HL-60 (cell line): ENCODE measurements around the gene TMPRSS4.

ENCODE experiments used
- POLR2AphosphoS5 ChIP-seq: IDR thresholded peaks from 2 replicates; pipeline ENCODE4 v1.6.1; 2012; ENCODE audit warnings: low read depth
- TF ChIP-seq, protein P1 (sequence below): IDR thresholded peaks from one replicate; pipeline ENCODE4 v1.5.1; 2011; ENCODE audit warnings: low read length, control low read depth, inconsistent platforms; ENCODE audit not compliant: insufficient read depth
- TF ChIP-seq, protein P2 (sequence below): IDR thresholded peaks from 2 replicates; pipeline ENCODE4 v1.6.1; 2012; ENCODE audit warnings: low read depth; ENCODE audit not compliant: insufficient replicate concordance

DNA sequence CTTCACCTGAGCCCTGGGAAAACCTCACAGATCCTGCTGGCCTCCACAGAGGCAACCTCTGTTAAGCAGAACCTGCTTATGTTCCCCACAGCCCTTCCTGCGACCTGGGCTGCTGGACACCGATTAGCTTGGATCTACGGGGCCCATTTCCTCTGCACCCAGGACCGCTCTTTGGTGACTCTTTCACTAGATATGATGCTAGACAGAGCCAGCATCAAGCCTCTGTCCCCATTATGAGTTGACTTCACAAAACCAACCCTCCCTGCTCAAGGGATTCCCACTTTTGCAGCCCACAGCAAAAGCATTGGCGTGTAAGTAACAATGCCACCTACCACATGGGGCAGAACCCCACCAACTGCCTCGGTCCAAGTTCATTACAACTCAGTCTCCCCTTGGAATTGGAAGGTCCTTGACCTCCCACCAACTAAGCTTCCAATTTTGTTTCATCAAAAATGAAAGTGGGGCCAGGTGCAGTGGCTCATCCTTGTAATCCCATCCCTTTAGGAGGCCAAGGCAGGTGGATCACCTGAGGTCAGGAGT lies 15.2 kb upstream of the TMPRSS4 start:
- TF ChIP-seq POLR2AphosphoS5: no peak
- TF ChIP-seq, protein P1, sequence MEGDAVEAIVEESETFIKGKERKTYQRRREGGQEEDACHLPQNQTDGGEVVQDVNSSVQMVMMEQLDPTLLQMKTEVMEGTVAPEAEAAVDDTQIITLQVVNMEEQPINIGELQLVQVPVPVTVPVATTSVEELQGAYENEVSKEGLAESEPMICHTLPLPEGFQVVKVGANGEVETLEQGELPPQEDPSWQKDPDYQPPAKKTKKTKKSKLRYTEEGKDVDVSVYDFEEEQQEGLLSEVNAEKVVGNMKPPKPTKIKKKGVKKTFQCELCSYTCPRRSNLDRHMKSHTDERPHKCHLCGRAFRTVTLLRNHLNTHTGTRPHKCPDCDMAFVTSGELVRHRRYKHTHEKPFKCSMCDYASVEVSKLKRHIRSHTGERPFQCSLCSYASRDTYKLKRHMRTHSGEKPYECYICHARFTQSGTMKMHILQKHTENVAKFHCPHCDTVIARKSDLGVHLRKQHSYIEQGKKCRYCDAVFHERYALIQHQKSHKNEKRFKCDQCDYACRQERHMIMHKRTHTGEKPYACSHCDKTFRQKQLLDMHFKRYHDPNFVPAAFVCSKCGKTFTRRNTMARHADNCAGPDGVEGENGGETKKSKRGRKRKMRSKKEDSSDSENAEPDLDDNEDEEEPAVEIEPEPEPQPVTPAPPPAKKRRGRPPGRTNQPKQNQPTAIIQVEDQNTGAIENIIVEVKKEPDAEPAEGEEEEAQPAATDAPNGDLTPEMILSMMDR: no peak
- TF ChIP-seq, protein P2, sequence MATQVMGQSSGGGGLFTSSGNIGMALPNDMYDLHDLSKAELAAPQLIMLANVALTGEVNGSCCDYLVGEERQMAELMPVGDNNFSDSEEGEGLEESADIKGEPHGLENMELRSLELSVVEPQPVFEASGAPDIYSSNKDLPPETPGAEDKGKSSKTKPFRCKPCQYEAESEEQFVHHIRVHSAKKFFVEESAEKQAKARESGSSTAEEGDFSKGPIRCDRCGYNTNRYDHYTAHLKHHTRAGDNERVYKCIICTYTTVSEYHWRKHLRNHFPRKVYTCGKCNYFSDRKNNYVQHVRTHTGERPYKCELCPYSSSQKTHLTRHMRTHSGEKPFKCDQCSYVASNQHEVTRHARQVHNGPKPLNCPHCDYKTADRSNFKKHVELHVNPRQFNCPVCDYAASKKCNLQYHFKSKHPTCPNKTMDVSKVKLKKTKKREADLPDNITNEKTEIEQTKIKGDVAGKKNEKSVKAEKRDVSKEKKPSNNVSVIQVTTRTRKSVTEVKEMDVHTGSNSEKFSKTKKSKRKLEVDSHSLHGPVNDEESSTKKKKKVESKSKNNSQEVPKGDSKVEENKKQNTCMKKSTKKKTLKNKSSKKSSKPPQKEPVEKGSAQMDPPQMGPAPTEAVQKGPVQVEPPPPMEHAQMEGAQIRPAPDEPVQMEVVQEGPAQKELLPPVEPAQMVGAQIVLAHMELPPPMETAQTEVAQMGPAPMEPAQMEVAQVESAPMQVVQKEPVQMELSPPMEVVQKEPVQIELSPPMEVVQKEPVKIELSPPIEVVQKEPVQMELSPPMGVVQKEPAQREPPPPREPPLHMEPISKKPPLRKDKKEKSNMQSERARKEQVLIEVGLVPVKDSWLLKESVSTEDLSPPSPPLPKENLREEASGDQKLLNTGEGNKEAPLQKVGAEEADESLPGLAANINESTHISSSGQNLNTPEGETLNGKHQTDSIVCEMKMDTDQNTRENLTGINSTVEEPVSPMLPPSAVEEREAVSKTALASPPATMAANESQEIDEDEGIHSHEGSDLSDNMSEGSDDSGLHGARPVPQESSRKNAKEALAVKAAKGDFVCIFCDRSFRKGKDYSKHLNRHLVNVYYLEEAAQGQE: no peak
